Ishikawa (cell line): Measurements from ENCODE around the gene MESP2.

Source experiments
- CEBPB ChIP-seq: IDR thresholded peaks from 2 replicates; pipeline ENCODE4 v1.6.1; 2012
- CREB1 ChIP-seq: IDR thresholded peaks from 2 replicates; pipeline ENCODE4 v1.6.1; 2012; ENCODE audit warnings: low read depth
- EGR1 ChIP-seq: IDR thresholded peaks from 2 replicates; pipeline ENCODE4 v1.6.1; 2012
- EP300 ChIP-seq: IDR thresholded peaks from 2 replicates; pipeline ENCODE4 v1.6.1; 2012; ENCODE audit warnings: borderline replicate concordance
- FOXM1 ChIP-seq: IDR thresholded peaks from 2 replicates; pipeline ENCODE4 v1.6.1; 2012; ENCODE audit warnings: low read depth, borderline replicate concordance
- MAX ChIP-seq: IDR thresholded peaks from 2 replicates; pipeline ENCODE4 v1.6.1; 2012
- NFIC ChIP-seq: IDR thresholded peaks from 2 replicates; pipeline ENCODE4 v1.6.1; 2012
- RAD21 ChIP-seq: IDR thresholded peaks from 2 replicates; pipeline ENCODE4 v1.6.1; 2012; ENCODE audit warnings: low read depth
- REST ChIP-seq: IDR thresholded peaks from 2 replicates; pipeline ENCODE4 v1.6.1; 2012; ENCODE audit warnings: low read depth, mild to moderate bottlenecking
- TAF1 ChIP-seq: IDR thresholded peaks from 2 replicates; pipeline ENCODE4 v1.6.1; 2012; ENCODE audit warnings: low read depth, mild to moderate bottlenecking
- TCF12 ChIP-seq: IDR thresholded peaks from 2 replicates; pipeline ENCODE4 v1.6.1; 2012; ENCODE audit warnings: low read depth
- TEAD4 ChIP-seq: IDR thresholded peaks from 2 replicates; pipeline ENCODE4 v1.6.1; 2012
- USF1 ChIP-seq: IDR thresholded peaks from 2 replicates; pipeline ENCODE4 v1.6.1; 2012
- YY1 ChIP-seq: IDR thresholded peaks from 2 replicates; pipeline ENCODE4 v1.6.1; 2012; ENCODE audit warnings: low read depth
- ZBTB7A ChIP-seq: IDR thresholded peaks from 2 replicates; pipeline ENCODE4 v1.6.1; 2012; ENCODE audit warnings: low read depth

MESP2 gene

GRCh38 chr15:89812847-89813320 is 36.8 kb downstream of the MESP2 start:
- no peak for TF ChIP-seq REST
- no peak for TF ChIP-seq TEAD4
- TF ChIP-seq NFIC: no peak
- TF ChIP-seq FOXM1: no peak
- TF ChIP-seq CEBPB: no peak

- no peak for TF ChIP-seq TCF12
- TF ChIP-seq YY1: no peak
- no peak for TF ChIP-seq USF1
- TF ChIP-seq EP300: no peak
- TF ChIP-seq REST: no peak
- no peak for TF ChIP-seq MAX
- no peak for TF ChIP-seq FOXM1
- no peak for TF ChIP-seq CREB1
- no peak for TF ChIP-seq ZBTB7A
- TF ChIP-seq NFIC: no peak
- TF ChIP-seq TAF1: no peak
- no peak for TF ChIP-seq CEBPB
- no peak for TF ChIP-seq EGR1
- no peak for TF ChIP-seq RAD21
- TF ChIP-seq TEAD4: no peak
These were observed 37.4 kb downstream of the MESP2 start for GRCh38 chr15:89813381-89814111.

- TF ChIP-seq NFIC: no peak
- TF ChIP-seq ZBTB7A: no peak
- no peak for TF ChIP-seq TCF12
- no peak for TF ChIP-seq TEAD4
- TF ChIP-seq EGR1: no peak
- no peak for TF ChIP-seq CEBPB
- no peak for TF ChIP-seq TAF1
- no peak for TF ChIP-seq FOXM1
- no peak for TF ChIP-seq YY1
- TF ChIP-seq CREB1: no peak
- no peak for TF ChIP-seq EP300
- no peak for TF ChIP-seq REST
- TF ChIP-seq RAD21: no peak
- no peak for TF ChIP-seq USF1
- TF ChIP-seq MAX: no peak
These were observed 38.1 kb downstream of the MESP2 start for GRCh38 chr15:89814112-89814742.

GRCh38 chr15:89815769-89816168 is 39.6 kb downstream of the MESP2 start:
- no peak for TF ChIP-seq TEAD4
